GM23248 (cell line): ENCODE results near the gene ZIC3. TPM values are rescaled to one million over a fixed set of nuclear protein-coding genes. Genes with fewer than 3 reads are reported as not detected.
"Not testable (repeated sequence)": the region's sequence is repeated elsewhere in the genome, so short reads cannot be mapped to it uniquely, and the experiment has no call there.

Experiments
- DNase-seq: peaks from one replicate; pipeline ENCODE4 v3.0.0-alpha.2; 2015
- H2AFZ ChIP-seq: fragments of 200-600 bp; sonication (generic); 2 replicates; pipeline ENCODE4 v1.6.1; 2016; ENCODE audit warnings: antibody characterized with exemption
- H3F3A ChIP-seq: fragments of 200-600 bp; sonication (generic); 2 replicates; pipeline ENCODE4 v1.6.1; 2016; ENCODE audit warnings: mild to moderate bottlenecking, antibody characterized with exemption, mixed run types; ENCODE audit not compliant: insufficient read depth
- H3K27ac ChIP-seq: fragments of 200-600 bp; sonication (generic); 2 replicates; pipeline ENCODE4 v1.5.1; 2016; ENCODE audit warnings: mild to moderate bottlenecking
- H3K27me3 ChIP-seq: fragments of 200-600 bp; sonication (generic); replicated peaks from 2 replicates; pipeline ENCODE4 v1.6.1; 2016; ENCODE audit warnings: mild to moderate bottlenecking; ENCODE audit not compliant: insufficient read depth
- H3K36me3 ChIP-seq: fragments of 200-600 bp; sonication (generic); 2 replicates; pipeline ENCODE4 v1.6.1; 2016; ENCODE audit warnings: low read depth, mild to moderate bottlenecking
- H3K4me1 ChIP-seq: fragments of 200-600 bp; sonication (generic); 2 replicates; pipeline ENCODE4 v1.6.1; 2016; ENCODE audit warnings: mild to moderate bottlenecking; ENCODE audit not compliant: insufficient read depth
- H3K4me2 ChIP-seq: fragments of 200-600 bp; sonication (generic); one replicate; pipeline ENCODE4 v1.6.1; 2016; ENCODE audit warnings: mild to moderate bottlenecking; ENCODE audit not compliant: unreplicated experiment
- H3K4me3 ChIP-seq: fragments of 200-600 bp; sonication (generic); 2 replicates; pipeline ENCODE4 v1.5.1; 2016; ENCODE audit warnings: mild to moderate bottlenecking
- H3K79me2 ChIP-seq: fragments of 200-600 bp; sonication (generic); 2 replicates; pipeline ENCODE4 v1.6.1; 2016; ENCODE audit warnings: mild to moderate bottlenecking; ENCODE audit not compliant: insufficient read depth
- H3K9ac ChIP-seq: fragments of 200-600 bp; sonication (generic); 2 replicates; pipeline ENCODE4 v1.6.1; 2016; ENCODE audit warnings: mild to moderate bottlenecking
- H3K9me2 ChIP-seq: fragments of 200-600 bp; sonication (generic); 2 replicates; pipeline ENCODE4 v1.6.1; 2016; ENCODE audit warnings: mixed run types, mild to moderate bottlenecking, moderate library complexity; ENCODE audit not compliant: insufficient read depth
- H3K9me3 ChIP-seq: fragments of 200-600 bp; sonication (generic); one replicate; pipeline ENCODE4 v1.6.1; 2017; ENCODE audit warnings: low read depth
- H4K20me1 ChIP-seq: fragments of 200-600 bp; sonication (generic); 2 replicates; pipeline ENCODE4 v1.6.0; 2016; ENCODE audit not compliant: insufficient read depth
- EZH2 ChIP-seq: fragments of 200-600 bp; sonication (generic); IDR thresholded peaks from 2 replicates; pipeline ENCODE4 v1.6.1; 2018; ENCODE audit warnings: antibody characterized with exemption, mild to moderate bottlenecking; ENCODE audit not compliant: insufficient read depth, poor library complexity, severe bottlenecking
- EZH2phosphoT487 ChIP-seq: fragments of 200-600 bp; sonication (generic); IDR thresholded peaks from 2 replicates; pipeline ENCODE4 v1.6.1; 2018; ENCODE audit warnings: antibody characterized with exemption, moderate library complexity, mild to moderate bottlenecking, low read depth; ENCODE audit not compliant: insufficient read depth
- WGBS, 2 experiments: methylation state at CpG; one replicate each; pipeline ENCODE4 v1.1.6; 2015 to 2017; ENCODE audit warnings: low lambda C conversion rate in 2 of 2, low coverage in 1 of 2; ENCODE audit errors: missing lambda C conversion rate in 2 of 2; 5-methylcytosine and 5-hydroxymethylcytosine counted together
- in situ Hi-C: fragments of 300-500 bp; cut with MboI; formaldehyde crosslinking; loops from 2 replicates; pipeline ENCODE4 v1.15.0; 2020
- polyA plus RNA-seq: library from polyadenylated mRNA; unstranded; fragments of >200 nt; fragmentation: Nextera tagmentation; extraction: Ambion mirVana; gene quantifications from 2 replicates; pipeline ENCODE4 v1.2.1, GENCODE V29; 2016
- total RNA-seq: library from RNA; depleted of rRNA; stranded (reverse); fragments of >200 nt; shearing (Covaris generic); gene quantifications from 2 replicates; pipeline ENCODE4 v1.2.3, GENCODE V29; 2014

The ZIC3 gene
- total and polyA plus RNA-seq, 2 experiments from 2014 or later, result not detected

GRCh38 chrX:137548261-137548660 is 17.7 kb upstream of the ZIC3 start:
- no peak for TF ChIP-seq EZH2phosphoT487
- no peak for TF ChIP-seq EZH2
- no peak overlapping the region for H3K4me3 ChIP-seq
- WGBS, 2 experiments, result 46 to 50% methylated on average over 10 to 14 of the region's 14 CpGs
- no peaks in the 10 kb centered on the region for H3K4me1 ChIP-seq
- H3K27ac ChIP-seq, result no peak overlapping the region
- in situ Hi-C loops, result no loop called here
- DNase-seq, result no peak
- no peak overlapping the region for H3K9ac ChIP-seq
- no peak overlapping the region for H2AFZ ChIP-seq
- no peaks in the 10 kb centered on the region for H3F3A ChIP-seq
- no peaks in the 10 kb centered on the region for H4K20me1 ChIP-seq
- H3K9me2 ChIP-seq, result no peaks in the 10 kb centered on the region
- no peak overlapping the region for H3K4me2 ChIP-seq
- no peaks in the 10 kb centered on the region for H3K27me3 ChIP-seq
- no peaks in the 10 kb centered on the region for H3K9me3 ChIP-seq
- H3K36me3 ChIP-seq, result no peaks in the 10 kb centered on the region
- no peaks in the 10 kb centered on the region for H3K79me2 ChIP-seq

DNA sequence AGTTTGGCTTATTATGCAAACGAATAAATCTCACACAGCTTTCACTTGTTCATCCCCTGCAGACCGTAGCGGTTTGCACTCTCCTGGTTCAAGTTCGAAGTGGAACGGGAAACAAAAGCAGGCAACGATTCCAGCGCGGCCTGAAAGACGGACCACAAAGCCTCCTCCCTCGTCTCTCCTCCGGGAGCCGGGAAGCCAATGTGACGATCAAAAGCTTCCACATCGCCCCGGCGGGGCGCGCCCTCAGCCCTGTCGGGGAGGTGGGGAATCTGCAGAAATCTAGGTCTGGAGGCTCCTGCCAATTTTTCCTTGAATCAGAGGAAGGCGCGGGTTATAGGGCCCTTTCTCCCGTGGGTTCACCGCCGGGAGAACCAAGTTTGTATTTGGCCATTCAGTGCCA is 16.9 kb upstream of the ZIC3 start:
- in situ Hi-C loops, result no loop called here
- no peak for DNase-seq
- WGBS, 2 experiments, result 76 to 86% methylated on average over 18 to 21 of the region's 24 CpGs

GRCh38 chrX:137549851-137550664 is 15.9 kb upstream of the ZIC3 start:
- no peaks in the 10 kb centered on the region for H3F3A ChIP-seq
- H3K9ac ChIP-seq, result no peak overlapping the region
- no peaks in the 10 kb centered on the region for H3K79me2 ChIP-seq
- no peak overlapping the region for H2AFZ ChIP-seq
- H3K4me3 ChIP-seq, result no peak overlapping the region
- H3K4me2 ChIP-seq, result no peak overlapping the region
- H3K9me2 ChIP-seq, result no peaks in the 10 kb centered on the region
- no peak for TF ChIP-seq EZH2phosphoT487
- no peak for TF ChIP-seq EZH2
- H3K36me3 ChIP-seq, result no peaks in the 10 kb centered on the region
- H3K27me3 ChIP-seq, result no peaks in the 10 kb centered on the region
- H3K9me3 ChIP-seq, result no peaks in the 10 kb centered on the region
- in situ Hi-C loops, result no loop called here
- WGBS, 2 experiments, result 13 to 18% methylated on average over 34 to 55 of the region's 58 CpGs
- H3K27ac ChIP-seq, result no peak overlapping the region
- no peak for DNase-seq
- no peaks in the 10 kb centered on the region for H4K20me1 ChIP-seq
- H3K4me1 ChIP-seq, result no peaks in the 10 kb centered on the region

More for the DNA sequence above, 16.9 kb upstream of the ZIC3 start:
- no peaks in the 10 kb centered on the region for H3K4me1 ChIP-seq
- H2AFZ ChIP-seq, result no peak overlapping the region
- H3K9me2 ChIP-seq, result no peaks in the 10 kb centered on the region
- H3K36me3 ChIP-seq, result no peaks in the 10 kb centered on the region
- no peak for TF ChIP-seq EZH2
- no peak for TF ChIP-seq EZH2phosphoT487
- no peaks in the 10 kb centered on the region for H3K9me3 ChIP-seq
- no peak overlapping the region for H3K27ac ChIP-seq
- H4K20me1 ChIP-seq, result no peaks in the 10 kb centered on the region
- no peaks in the 10 kb centered on the region for H3K79me2 ChIP-seq
- H3K4me3 ChIP-seq, result no peak overlapping the region
- H3K27me3 ChIP-seq, result no peaks in the 10 kb centered on the region
- no peaks in the 10 kb centered on the region for H3F3A ChIP-seq
- H3K9ac ChIP-seq, result no peak overlapping the region
- no peak overlapping the region for H3K4me2 ChIP-seq

GRCh38 chrX:137550665-137551261 is 15.2 kb upstream of the ZIC3 start:
- TF ChIP-seq EZH2phosphoT487 (no peak), EZH2 (no peak)
- in situ Hi-C loops, result no loop called here
- WGBS, 2 experiments, result 4 to 14% methylated on average over 8 to 31 of the region's 41 CpGs

GRCh38 chrX:137552098-137552497 is 13.8 kb upstream of the ZIC3 start:
- H3F3A ChIP-seq, H3K27me3 ChIP-seq, H4K20me1 ChIP-seq, H3K4me1 ChIP-seq, in situ Hi-C loops, H3K4me3 ChIP-seq, H3K79me2 ChIP-seq, H3K9ac ChIP-seq, H3K27ac ChIP-seq, H3K9me3 ChIP-seq, DNase-seq, H3K4me2 ChIP-seq, H3K9me2 ChIP-seq, H3K36me3 ChIP-seq, H2AFZ ChIP-seq: not testable (repeated sequence)
- 58 to 68% methylated on average over 4 of the region's 4 CpGs for WGBS, 2 experiments

More at GRCh38 chrX:137550665-137551261, 15.2 kb upstream of the ZIC3 start:
- no peak overlapping the region for H2AFZ ChIP-seq
- no peaks in the 10 kb centered on the region for H3K27me3 ChIP-seq
- H3K9ac ChIP-seq, result no peak overlapping the region
- no peaks in the 10 kb centered on the region for H3K36me3 ChIP-seq
- H3K27ac ChIP-seq, result no peak overlapping the region
- no peak overlapping the region for H3K4me3 ChIP-seq
- no peak for DNase-seq
- no peaks in the 10 kb centered on the region for H3F3A ChIP-seq
- H3K9me3 ChIP-seq, result no peaks in the 10 kb centered on the region
- H3K4me2 ChIP-seq, result no peak overlapping the region
- no peaks in the 10 kb centered on the region for H4K20me1 ChIP-seq
- H3K4me1 ChIP-seq, result no peaks in the 10 kb centered on the region
- no peaks in the 10 kb centered on the region for H3K79me2 ChIP-seq
- H3K9me2 ChIP-seq, result no peaks in the 10 kb centered on the region
